Stimulated activated memory B cell treated with anti-CD40 and anti-IgM and Interleukin-4, amounts not matched to agents 10 μg/mL and 1 μg/mL and 100 μg/mL, for 72 hours (primary cell): ENCODE data around the gene NHS.
"Not testable (repeated sequence)": the region's sequence is repeated elsewhere in the genome, so short reads cannot be mapped to it uniquely, and the experiment has no call there.

Experiments
- ATAC-seq: fragments of 150-1000 bp; cut with Tn5 transposase; 2 replicates; pipeline ENCODE4 v1.10.0; 2021
- H3K27ac Mint-ChIP-seq: one replicate; pipeline ENCODE4 v1.8.0; 2022; ENCODE audit warnings: mild to moderate bottlenecking, mixed read lengths
- H3K27me3 Mint-ChIP-seq: one replicate; pipeline ENCODE4 v1.8.0; 2022; ENCODE audit warnings: mixed read lengths
- H3K36me3 Mint-ChIP-seq: one replicate; pipeline ENCODE4 v1.8.0; 2022; ENCODE audit warnings: mixed read lengths
- H3K4me1 Mint-ChIP-seq: one replicate; pipeline ENCODE4 v1.8.0; 2022; ENCODE audit warnings: mixed read lengths
- H3K4me3 Mint-ChIP-seq: one replicate; pipeline ENCODE4 v1.8.0; 2022; ENCODE audit warnings: mild to moderate bottlenecking, moderate library complexity, mixed read lengths
- H3K9me3 Mint-ChIP-seq: one replicate; pipeline ENCODE4 v1.8.0; 2022; ENCODE audit warnings: mixed read lengths

Gene NHS

DNA sequence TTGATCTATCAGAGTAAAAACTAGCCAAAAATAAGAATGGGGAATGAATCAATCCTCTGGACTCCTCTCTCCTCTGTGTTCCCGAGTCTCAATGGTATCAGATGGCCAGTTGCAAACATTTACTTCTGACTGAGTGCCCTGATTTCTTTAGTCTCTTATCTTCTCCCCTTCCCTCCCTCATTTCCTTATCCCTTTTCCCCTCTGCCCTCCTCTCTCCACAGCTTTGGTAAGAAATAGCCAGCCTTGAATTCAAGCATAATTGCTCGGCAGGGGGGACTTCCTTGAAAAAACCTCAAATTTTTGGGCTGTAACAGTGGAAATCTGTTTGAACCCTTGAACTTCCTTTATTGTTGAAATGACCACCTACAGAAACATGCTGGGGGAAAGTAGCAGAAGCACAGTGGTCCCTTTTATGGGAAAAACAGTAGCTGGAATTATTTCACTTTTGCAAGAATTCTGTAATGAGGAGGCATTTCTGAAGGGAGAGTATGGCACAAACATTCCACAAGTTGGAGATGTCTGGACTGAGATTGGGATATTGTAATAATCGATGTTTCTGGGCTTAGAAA, 40.3 kb downstream of the NHS start:
- no peak for ATAC-seq
- no peak overlapping the region for H3K4me3 Mint-ChIP-seq

GRCh38 chrX:17417372-17417771, 42.4 kb downstream of the NHS start:
- H3K36me3 Mint-ChIP-seq, result no peaks in the 10 kb centered on the region
- H3K27me3 Mint-ChIP-seq, result no peaks in the 10 kb centered on the region
- ATAC-seq, result no peak
- H3K9me3 Mint-ChIP-seq, result peaks cover 4% of the 10 kb centered on the region
- no peaks in the 10 kb centered on the region for H3K4me1 Mint-ChIP-seq
- H3K27ac Mint-ChIP-seq, result no peak overlapping the region
- H3K4me3 Mint-ChIP-seq, result no peak overlapping the region

More for the DNA sequence above, 40.3 kb downstream of the NHS start:
- Mint-ChIP-seq H3K4me1 (no peaks in the 10 kb centered on the region), H3K27ac (no peak overlapping the region), H3K36me3 (no peaks in the 10 kb centered on the region), H3K27me3 (no peaks in the 10 kb centered on the region), H3K9me3 (peaks cover 3% of the 10 kb centered on the region)

DNA sequence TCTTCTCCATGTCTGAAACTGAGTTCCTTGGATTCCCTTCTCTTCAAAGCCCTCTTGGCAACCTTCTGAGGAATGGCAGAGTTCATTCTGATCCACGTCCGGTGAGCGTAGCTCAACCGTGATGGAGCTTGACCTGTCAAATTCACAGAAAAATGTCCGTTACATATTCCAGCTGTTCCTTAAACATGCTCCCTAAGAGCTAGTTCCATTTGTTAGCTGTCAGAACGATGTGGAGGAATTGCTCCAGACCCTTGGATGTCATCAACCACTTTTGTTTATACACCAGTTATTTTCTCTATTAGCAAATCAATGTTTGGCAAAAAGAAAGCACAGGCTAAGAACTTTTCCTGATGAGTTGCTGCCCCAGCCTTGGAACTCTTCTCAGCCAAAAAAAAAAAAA, 50.1 kb downstream of the NHS start:
- Mint-ChIP-seq H3K27ac (no peak overlapping the region), H3K36me3 (no peaks in the 10 kb centered on the region), H3K27me3 (no peaks in the 10 kb centered on the region), H3K4me1 (no peaks in the 10 kb centered on the region), H3K4me3 (no peak overlapping the region), H3K9me3 (peaks cover 4% of the 10 kb centered on the region)
- no peak for ATAC-seq

DNA sequence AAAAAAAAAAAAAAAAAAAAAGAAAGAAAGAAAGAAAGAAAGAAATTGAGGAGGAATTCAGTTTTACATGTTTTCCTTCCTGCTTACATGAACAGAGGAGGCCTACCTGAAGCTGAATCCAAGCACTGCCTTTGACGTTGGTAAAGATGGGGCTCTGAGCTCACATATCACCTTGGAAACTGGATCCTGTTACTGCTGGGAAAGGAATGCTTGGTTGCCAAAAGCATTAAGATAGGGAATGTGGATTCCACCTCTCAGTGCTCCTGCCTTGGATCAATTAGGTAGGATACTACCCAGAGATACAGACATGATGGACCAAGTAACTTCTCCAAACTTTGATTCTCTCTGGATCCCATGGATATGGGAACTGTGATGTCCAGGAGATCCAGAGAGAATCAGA, 50.6 kb downstream of the NHS start:
- Mint-ChIP-seq H3K36me3 (no peaks in the 10 kb centered on the region), H3K4me3 (no peak overlapping the region), H3K27ac (no peak overlapping the region), H3K9me3 (peaks cover 5% of the 10 kb centered on the region), H3K4me1 (no peaks in the 10 kb centered on the region), H3K27me3 (no peaks in the 10 kb centered on the region)
- ATAC-seq, result no peak

- Mint-ChIP-seq H3K4me1 (no peaks in the 10 kb centered on the region), H3K36me3 (no peaks in the 10 kb centered on the region), H3K27me3 (no peaks in the 10 kb centered on the region), H3K9me3 (peaks cover 5% of the 10 kb centered on the region), H3K4me3 (no peak overlapping the region), H3K27ac (no peak overlapping the region)
- no peak for ATAC-seq
Observed at GRCh38 chrX:17431171-17431570, 56.2 kb downstream of the NHS start.

DNA sequence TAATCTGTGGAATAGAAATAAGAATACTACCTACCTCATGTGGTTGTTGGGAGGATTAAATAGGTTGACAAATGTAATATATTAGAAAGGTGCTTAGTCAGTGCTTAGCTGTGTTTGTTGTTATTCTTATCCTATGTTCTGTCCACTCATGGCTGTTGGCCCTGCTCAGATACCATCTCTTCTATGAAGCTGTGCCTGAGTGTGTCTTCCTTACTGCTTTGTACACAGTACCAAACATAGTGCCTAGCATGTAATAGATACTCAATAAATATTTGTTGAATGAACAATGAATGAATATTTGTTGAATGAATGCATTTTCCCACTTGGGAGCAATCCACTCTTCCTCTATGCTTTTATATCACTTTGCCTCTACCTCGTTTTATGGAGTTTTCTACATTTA, 57.2 kb downstream of the NHS start:
- Mint-ChIP-seq H3K27ac (no peak overlapping the region), H3K27me3 (no peaks in the 10 kb centered on the region), H3K4me1 (no peaks in the 10 kb centered on the region), H3K4me3 (no peak overlapping the region), H3K36me3 (no peaks in the 10 kb centered on the region), H3K9me3 (peaks cover 5% of the 10 kb centered on the region)
- ATAC-seq, result no peak

DNA sequence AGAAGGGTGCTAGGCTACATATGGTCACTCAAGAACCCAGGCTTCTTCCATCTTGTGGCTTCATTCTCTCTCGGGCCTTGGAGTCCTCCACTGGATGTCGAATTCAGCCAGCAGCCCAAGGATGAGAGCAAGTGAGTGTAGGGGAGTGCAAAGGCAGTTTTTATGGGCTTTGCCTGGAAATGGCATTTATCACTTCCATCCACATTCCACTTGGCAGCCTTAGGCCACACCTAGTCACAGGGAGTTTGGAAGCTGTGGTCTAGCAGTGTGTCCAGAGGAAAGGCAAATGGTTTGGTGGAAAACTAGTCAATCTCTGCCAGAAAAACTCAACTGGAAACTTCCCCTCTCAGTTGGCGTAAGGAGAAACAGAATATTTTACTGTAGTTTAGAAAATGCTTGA, 59.0 kb downstream of the NHS start:
- ATAC-seq, result no peak
- H3K27ac Mint-ChIP-seq, result no peak overlapping the region
- H3K9me3 Mint-ChIP-seq, result peaks cover 5% of the 10 kb centered on the region
- no peaks in the 10 kb centered on the region for H3K27me3 Mint-ChIP-seq
- H3K4me1 Mint-ChIP-seq, result no peaks in the 10 kb centered on the region
- H3K4me3 Mint-ChIP-seq, result no peak overlapping the region
- H3K36me3 Mint-ChIP-seq, result no peaks in the 10 kb centered on the region

DNA sequence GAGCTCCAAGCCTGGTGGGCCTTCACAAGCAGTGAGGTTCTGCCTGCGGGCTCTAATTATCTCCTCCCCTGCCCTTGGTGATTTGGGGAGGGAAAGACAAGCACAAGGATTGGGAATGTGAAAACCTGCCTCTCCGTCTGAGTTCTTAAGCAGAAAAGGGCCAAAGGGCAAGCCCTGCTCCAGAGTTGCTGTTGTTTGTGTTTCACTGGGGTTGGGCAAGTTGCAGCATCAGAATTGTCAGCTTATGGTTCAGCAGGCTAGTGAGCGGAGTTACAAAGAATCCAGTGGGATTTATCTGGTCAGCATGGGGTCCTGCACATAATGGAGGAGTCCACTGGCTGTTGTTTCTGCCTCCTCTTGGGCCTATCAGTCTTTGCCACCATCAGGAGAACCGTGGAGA, 60.5 kb downstream of the NHS start:
- no peak for ATAC-seq
- H3K27me3 Mint-ChIP-seq, result no peaks in the 10 kb centered on the region
- peaks cover 1% of the 10 kb centered on the region for H3K9me3 Mint-ChIP-seq
- no peaks in the 10 kb centered on the region for H3K4me1 Mint-ChIP-seq
- no peak overlapping the region for H3K4me3 Mint-ChIP-seq
- H3K36me3 Mint-ChIP-seq, result no peaks in the 10 kb centered on the region
- no peak overlapping the region for H3K27ac Mint-ChIP-seq

DNA sequence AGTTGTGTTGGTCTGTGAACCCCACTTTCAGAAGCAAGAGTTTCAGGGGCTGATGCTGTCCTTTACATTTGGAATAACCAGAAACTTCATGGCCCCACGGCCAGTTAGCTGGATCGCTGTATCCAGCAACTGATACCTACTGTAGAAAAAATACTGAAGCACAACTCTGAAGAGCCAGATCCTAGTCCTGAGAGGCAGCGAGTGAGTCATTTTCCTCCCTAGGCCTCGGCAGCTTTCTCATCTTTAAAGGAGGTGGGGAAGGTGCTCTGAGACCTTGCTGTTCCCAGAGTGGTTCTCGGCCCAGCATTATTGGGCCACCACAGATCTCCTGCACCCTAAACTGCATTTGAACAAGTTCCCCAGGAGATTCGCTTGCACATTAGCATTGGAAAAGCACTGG, 63.2 kb downstream of the NHS start:
- H3K36me3 Mint-ChIP-seq, result no peaks in the 10 kb centered on the region
- H3K27me3 Mint-ChIP-seq, result no peaks in the 10 kb centered on the region
- H3K4me1 Mint-ChIP-seq, result no peaks in the 10 kb centered on the region
- no peak overlapping the region for H3K27ac Mint-ChIP-seq
- no peak for ATAC-seq
- H3K9me3 Mint-ChIP-seq, result no peaks in the 10 kb centered on the region
- no peak overlapping the region for H3K4me3 Mint-ChIP-seq

DNA sequence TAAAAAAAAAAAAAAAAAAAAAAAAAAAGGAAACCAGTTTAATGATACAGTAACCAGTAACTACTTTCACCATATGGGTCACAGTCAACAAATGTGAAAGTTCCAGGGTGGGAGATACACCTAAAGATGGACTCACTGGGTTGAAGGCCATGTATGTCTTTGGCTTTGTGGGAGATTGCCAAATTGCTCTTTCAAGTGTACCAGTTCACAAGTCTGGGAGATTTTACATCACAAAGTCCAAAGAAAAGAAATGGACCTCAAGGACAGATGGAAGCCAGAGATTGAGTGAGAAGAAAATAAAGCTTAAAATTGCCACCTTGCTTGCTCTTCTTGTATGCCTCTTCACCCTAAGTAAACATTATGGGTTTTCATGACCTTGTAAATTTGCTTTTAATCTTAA, 65.3 kb downstream of the NHS start:
- no peak overlapping the region for H3K4me3 Mint-ChIP-seq
- H3K36me3 Mint-ChIP-seq, result no peaks in the 10 kb centered on the region
- H3K27me3 Mint-ChIP-seq, result no peaks in the 10 kb centered on the region
- no peak overlapping the region for H3K27ac Mint-ChIP-seq
- no peak for ATAC-seq
- no peaks in the 10 kb centered on the region for H3K9me3 Mint-ChIP-seq
- no peaks in the 10 kb centered on the region for H3K4me1 Mint-ChIP-seq

DNA sequence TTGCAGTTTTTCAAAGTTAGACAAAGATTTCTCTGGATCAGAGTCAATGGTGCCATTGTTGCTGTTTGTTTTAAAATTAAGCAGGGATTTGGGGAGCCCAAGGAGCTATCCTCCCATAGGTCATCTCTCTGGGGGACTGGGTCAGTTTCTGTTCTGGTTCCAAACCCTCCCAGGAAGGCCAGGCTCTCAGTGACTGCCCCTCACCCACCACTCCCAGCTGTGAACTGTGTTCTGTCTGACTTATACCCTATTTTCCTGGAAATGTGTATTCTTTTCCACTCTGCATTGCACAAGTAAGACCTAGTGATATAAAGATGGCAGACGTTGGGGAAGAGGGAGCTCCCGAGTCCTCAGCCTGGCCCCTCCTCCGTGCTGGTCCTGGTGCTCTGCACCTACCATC, 65.8 kb downstream of the NHS start:
- H3K9me3 Mint-ChIP-seq, result no peaks in the 10 kb centered on the region
- H3K4me1 Mint-ChIP-seq, result no peaks in the 10 kb centered on the region
- no peak for ATAC-seq
- H3K36me3 Mint-ChIP-seq, result no peaks in the 10 kb centered on the region
- H3K27me3 Mint-ChIP-seq, result no peaks in the 10 kb centered on the region
- H3K27ac Mint-ChIP-seq, result no peak overlapping the region
- H3K4me3 Mint-ChIP-seq, result no peak overlapping the region

- Mint-ChIP-seq H3K9me3 (no peaks in the 10 kb centered on the region), H3K27me3 (no peaks in the 10 kb centered on the region), H3K36me3 (no peaks in the 10 kb centered on the region), H3K4me1 (no peaks in the 10 kb centered on the region), H3K4me3 (no peak overlapping the region), H3K27ac (no peak overlapping the region)
- ATAC-seq, result no peak
Observed at GRCh38 chrX:17441965-17442364, 67.0 kb downstream of the NHS start.

GRCh38 chrX:17442898-17443297, 67.9 kb downstream of the NHS start:
- H3K4me3 Mint-ChIP-seq, result no peak overlapping the region
- H3K9me3 Mint-ChIP-seq, result no peaks in the 10 kb centered on the region
- H3K4me1 Mint-ChIP-seq, result no peaks in the 10 kb centered on the region
- no peak for ATAC-seq
- H3K27me3 Mint-ChIP-seq, result no peaks in the 10 kb centered on the region
- no peak overlapping the region for H3K27ac Mint-ChIP-seq
- H3K36me3 Mint-ChIP-seq, result no peaks in the 10 kb centered on the region

- ATAC-seq, result no peak
- Mint-ChIP-seq H3K9me3 (no peaks in the 10 kb centered on the region), H3K27ac (no peak overlapping the region)
Observed at GRCh38 chrX:17443556-17443955, 68.6 kb downstream of the NHS start.

DNA sequence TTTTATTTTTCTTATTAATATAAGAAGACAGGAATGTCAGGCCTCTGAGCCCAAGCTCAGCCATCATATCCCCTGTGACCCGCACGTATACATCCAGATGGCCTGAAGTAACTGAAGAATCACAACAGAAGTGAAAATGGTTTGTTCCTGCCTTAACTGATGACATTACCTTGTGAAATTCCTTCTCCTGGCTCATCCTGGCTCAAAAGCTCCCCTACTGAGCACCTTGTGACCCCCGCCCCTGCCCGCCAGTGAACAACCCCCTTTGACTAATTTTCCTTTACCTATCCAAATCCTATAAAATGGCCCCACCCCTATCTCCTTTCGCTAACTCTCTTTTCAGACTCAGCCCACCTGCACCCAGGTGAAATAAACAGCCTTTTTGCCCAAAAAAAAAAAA, 71.3 kb downstream of the NHS start:
- H3K9me3 Mint-ChIP-seq, H3K27me3 Mint-ChIP-seq, H3K36me3 Mint-ChIP-seq, H3K4me1 Mint-ChIP-seq, ATAC-seq, H3K4me3 Mint-ChIP-seq, H3K27ac Mint-ChIP-seq: not testable (repeated sequence)

More at GRCh38 chrX:17443556-17443955, 68.6 kb downstream of the NHS start:
- H3K4me3 Mint-ChIP-seq, result no peak overlapping the region
- no peaks in the 10 kb centered on the region for H3K27me3 Mint-ChIP-seq
- H3K36me3 Mint-ChIP-seq, result no peaks in the 10 kb centered on the region
- H3K4me1 Mint-ChIP-seq, result no peaks in the 10 kb centered on the region

DNA sequence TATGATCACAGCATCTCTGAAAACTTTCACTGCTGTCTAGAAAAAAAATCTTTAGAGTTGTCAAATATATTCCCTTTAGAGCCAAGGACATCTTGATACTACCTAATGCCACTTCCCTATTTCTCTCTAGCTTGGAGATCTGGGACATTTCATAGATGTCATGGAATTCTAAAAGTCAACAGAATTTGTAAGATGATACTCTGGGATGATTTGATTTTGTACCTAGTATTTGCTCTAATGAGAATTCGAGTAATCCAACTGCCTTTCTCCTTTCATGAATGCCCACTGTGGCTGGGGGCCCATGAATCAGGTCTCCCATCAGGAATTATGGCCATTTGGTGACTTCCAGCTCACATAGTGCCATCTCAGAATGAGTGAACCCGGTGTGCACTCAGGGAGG, 73.2 kb downstream of the NHS start:
- ATAC-seq, result no peak
- Mint-ChIP-seq H3K9me3 (no peaks in the 10 kb centered on the region), H3K4me1 (no peaks in the 10 kb centered on the region), H3K27ac (no peak overlapping the region), H3K36me3 (no peaks in the 10 kb centered on the region), H3K4me3 (no peak overlapping the region), H3K27me3 (no peaks in the 10 kb centered on the region)

DNA sequence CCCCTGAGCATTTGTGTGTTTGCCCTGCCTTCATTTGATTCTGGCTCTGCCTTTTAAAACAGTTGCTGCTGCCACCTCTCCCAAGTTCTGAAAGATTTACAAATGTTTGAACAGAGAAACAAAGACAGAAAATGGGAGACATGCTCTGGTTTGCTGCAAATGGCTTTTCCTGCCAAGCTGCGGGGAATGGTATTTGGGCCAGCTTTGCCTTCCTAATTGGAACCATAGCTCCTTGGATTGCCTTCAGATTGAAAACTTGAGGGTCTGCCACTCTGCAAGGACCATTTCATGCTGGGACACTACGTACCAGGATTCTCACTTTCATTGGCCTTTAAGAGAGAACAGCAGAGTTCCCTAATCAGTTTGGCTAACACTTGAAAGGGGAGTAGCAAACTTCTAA, 74.9 kb downstream of the NHS start:
- no peaks in the 10 kb centered on the region for H3K27me3 Mint-ChIP-seq
- H3K4me3 Mint-ChIP-seq, result no peak overlapping the region
- no peaks in the 10 kb centered on the region for H3K36me3 Mint-ChIP-seq
- H3K27ac Mint-ChIP-seq, result no peak overlapping the region
- no peaks in the 10 kb centered on the region for H3K4me1 Mint-ChIP-seq
- no peak for ATAC-seq
- no peaks in the 10 kb centered on the region for H3K9me3 Mint-ChIP-seq
